Effector memory CD8-positive, alpha-beta T cell (primary cell): ENCODE measurements around the gene GRAMD4.
A peak's percentile ranks its signal among the peaks of the same experiment; 100 is the strongest.

Source experiments
- ATAC-seq: fragments of 150-1000 bp; cut with Tn5 transposase; replicated peaks from 2 replicates; pipeline ENCODE4 v1.10.0; 2021; ENCODE audit warnings: mild to moderate bottlenecking, moderate library complexity
- DNase-seq, 3 experiments: peaks; one replicate each; pipeline ENCODE4 v3.0.0; 2021
- H3K27ac Mint-ChIP-seq, 2 donors: one replicate each; pipeline ENCODE4 v1.8.0; 2022; ENCODE audit warnings: mild to moderate bottlenecking in 2 of 2, mixed read lengths in 2 of 2, moderate library complexity in 2 of 2
- H3K27me3 Mint-ChIP-seq, 2 donors: one replicate each; pipeline ENCODE4 v1.8.0; 2022; ENCODE audit warnings: mixed read lengths in 2 of 2
- H3K36me3 Mint-ChIP-seq: one replicate; pipeline ENCODE4 v1.8.0; 2022; ENCODE audit warnings: mild to moderate bottlenecking, moderate library complexity, mixed read lengths; ENCODE audit not compliant: insufficient read depth
- H3K4me1 Mint-ChIP-seq, 2 donors: one replicate each; pipeline ENCODE4 v1.8.0; 2022; ENCODE audit warnings: low read depth in 2 of 2, mixed read lengths in 2 of 2
- H3K4me3 Mint-ChIP-seq, 2 donors: one replicate each; pipeline ENCODE4 v1.8.0; 2022; ENCODE audit warnings: mild to moderate bottlenecking in 2 of 2, mixed read lengths in 2 of 2, moderate library complexity in 2 of 2
- H3K9me3 Mint-ChIP-seq, 2 donors: one replicate each; pipeline ENCODE4 v1.8.0; 2022; ENCODE audit warnings: mixed read lengths in 2 of 2
- total RNA-seq, 9 experiments: gene quantifications; one replicate each; lab custom pipeline; 2026; lab: John Stamatoyannopoulos, UW

The GRAMD4 gene, protein sequence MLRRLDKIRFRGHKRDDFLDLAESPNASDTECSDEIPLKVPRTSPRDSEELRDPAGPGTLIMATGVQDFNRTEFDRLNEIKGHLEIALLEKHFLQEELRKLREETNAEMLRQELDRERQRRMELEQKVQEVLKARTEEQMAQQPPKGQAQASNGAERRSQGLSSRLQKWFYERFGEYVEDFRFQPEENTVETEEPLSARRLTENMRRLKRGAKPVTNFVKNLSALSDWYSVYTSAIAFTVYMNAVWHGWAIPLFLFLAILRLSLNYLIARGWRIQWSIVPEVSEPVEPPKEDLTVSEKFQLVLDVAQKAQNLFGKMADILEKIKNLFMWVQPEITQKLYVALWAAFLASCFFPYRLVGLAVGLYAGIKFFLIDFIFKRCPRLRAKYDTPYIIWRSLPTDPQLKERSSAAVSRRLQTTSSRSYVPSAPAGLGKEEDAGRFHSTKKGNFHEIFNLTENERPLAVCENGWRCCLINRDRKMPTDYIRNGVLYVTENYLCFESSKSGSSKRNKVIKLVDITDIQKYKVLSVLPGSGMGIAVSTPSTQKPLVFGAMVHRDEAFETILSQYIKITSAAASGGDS
- 27.0 to 51.9 (median 42.3) reads per million in 9 experiments for total RNA-seq

DNA sequence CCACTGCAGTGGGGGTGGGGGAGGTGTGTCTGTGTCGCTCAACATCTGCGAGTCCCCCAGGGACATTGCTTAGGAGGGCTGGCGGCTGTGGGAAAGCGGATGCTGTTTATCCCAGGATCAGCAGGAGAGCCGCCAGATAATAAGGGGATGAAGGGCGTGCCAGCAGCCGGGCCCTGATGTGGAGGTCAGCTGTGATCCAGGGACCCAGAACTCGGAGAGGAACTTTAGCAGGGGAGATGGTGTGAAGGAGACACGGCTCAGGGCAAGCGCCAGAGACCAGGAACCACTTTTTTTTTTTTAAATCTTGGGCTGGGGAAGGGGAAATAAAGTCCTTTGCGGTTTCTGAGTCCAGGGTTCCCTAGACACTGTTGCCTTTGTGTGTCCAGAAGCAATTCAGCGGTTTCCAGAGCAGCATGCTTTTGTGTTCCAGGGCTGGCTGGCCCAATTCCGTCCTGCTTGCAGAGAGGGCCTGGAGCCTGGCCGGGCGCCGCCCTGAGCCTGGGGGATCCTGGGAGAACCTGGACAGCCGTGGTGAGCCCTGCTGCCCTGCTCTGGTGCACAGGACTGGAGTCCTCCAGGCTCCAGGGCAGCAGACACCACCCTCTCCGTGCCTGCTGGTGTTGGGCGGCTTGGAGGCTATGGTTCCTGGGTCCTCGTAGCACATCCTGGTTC, at the start of gene GRAMD4:
GRAMD4 (plus strand) TSS at position 557 of the 672 bp plus-strand sequence. CDS start 6,414 bp downstream, outside the sequence.
- Mint-ChIP-seq H3K4me3 (no peak within 1 kb of the TSS), H3K36me3 (no peaks in the 10 kb centered on the region), H3K27me3 (no peaks in the 10 kb centered on the region), H3K4me1 (peaks cover 0 to 10% of the 10 kb centered on the region in 2 donors), H3K27ac (peak within 1 kb of the TSS in 1 of 2 donors; percentile 82), H3K9me3 (no peaks in the 10 kb centered on the region)
- no peak for DNase-seq
- no peak for ATAC-seq

DNA sequence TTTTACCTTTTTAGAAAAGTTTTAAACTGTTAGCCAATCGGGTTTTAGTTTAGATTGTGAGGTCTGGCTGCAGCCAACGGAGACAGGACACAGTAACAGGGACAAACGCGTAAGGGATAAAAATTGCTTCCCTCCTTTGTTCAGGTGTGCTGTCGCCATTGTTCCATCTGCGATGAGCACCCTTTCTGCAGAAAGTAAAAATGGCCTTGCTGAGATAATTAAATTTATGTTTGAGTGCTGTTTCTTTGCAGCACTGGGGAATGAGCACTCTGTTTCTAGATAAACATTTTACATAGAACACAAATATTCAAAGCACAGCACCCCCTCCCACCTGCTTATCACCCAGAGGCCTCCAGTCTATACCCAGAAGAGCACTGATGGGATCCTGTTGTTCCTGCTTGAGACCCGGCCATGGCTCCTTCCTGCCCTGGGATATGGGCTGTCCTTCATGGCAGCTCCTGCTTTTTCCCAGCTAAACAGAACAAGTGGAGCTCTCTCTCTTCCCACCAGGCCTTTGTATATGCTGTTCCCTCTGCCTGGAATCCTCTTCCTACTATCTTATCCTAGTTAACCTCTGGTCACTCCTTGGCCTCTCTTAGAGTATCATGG, 48.4 kb upstream of the GRAMD4 start:
- Mint-ChIP-seq H3K27ac (no peak overlapping the region), H3K9me3 (peaks cover 0 to 7% of the 10 kb centered on the region in 2 donors), H3K27me3 (no peaks in the 10 kb centered on the region), H3K36me3 (peaks cover 12% of the 10 kb centered on the region), H3K4me3 (no peak overlapping the region), H3K4me1 (peaks cover 11 to 13% of the 10 kb centered on the region in 2 donors)
- DNase-seq (no peak), ATAC-seq (no peak)

GRCh38 chr22:46572911-46573780, 47.0 kb upstream of the GRAMD4 start:
- no peak overlapping the region for H3K27ac Mint-ChIP-seq
- H3K4me3 Mint-ChIP-seq = no peak overlapping the region
- ATAC-seq (no peak), DNase-seq (no peak)
- peaks cover 18% of the 10 kb centered on the region for H3K36me3 Mint-ChIP-seq
- H3K4me1 Mint-ChIP-seq = peaks cover 15 to 19% of the 10 kb centered on the region in 2 donors
- no peaks in the 10 kb centered on the region for H3K27me3 Mint-ChIP-seq
- peaks cover 0 to 7% of the 10 kb centered on the region in 2 donors for H3K9me3 Mint-ChIP-seq

DNA sequence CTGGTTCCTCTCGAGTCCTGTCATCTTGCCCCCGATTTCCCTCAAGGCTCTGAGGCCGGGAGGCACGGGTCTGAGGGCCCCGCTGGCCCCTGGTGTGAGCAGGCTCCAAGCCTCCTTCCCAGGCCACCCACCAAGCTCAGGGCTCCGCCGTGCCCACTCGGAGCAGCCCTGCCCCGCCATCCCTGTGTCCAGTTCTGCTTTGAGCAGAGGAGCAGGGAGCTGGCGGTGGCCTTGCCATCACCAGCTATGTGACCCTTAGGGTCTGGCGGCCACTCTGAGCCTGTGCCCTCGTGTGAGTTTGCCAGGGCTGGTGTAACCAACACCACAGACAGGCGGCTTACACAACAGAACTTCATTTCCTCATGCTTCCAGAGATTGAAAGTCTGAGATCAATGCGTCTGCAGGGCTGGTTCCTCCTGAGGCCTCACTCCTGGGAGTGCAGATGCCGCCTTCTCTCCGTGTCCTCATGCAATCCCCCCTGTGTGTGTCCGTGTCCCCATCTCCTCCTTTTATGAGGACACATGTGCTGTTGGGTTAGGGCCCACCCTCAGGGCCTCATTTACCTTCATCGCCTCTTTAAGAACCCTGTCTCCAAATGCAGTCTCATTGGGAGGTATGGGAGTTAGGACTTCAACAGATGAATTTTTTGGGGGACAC, 46.3 kb upstream of the GRAMD4 start:
- Mint-ChIP-seq H3K27ac (no peak overlapping the region), H3K4me1 (peaks cover 18 to 27% of the 10 kb centered on the region in 2 donors), H3K36me3 (peaks cover 18% of the 10 kb centered on the region), H3K4me3 (no peak overlapping the region), H3K9me3 (peaks cover 0 to 7% of the 10 kb centered on the region in 2 donors), H3K27me3 (no peaks in the 10 kb centered on the region)
- DNase-seq (no peak), ATAC-seq (no peak)

- Mint-ChIP-seq H3K36me3 (peaks cover 18% of the 10 kb centered on the region), H3K27ac (peak overlapping the region in 1 of 2 donors; percentile 76), H3K4me1 (peaks cover 24 to 32% of the 10 kb centered on the region in 2 donors), H3K27me3 (no peaks in the 10 kb centered on the region), H3K4me3 (peak overlapping the region in 1 of 2 donors; percentile 73), H3K9me3 (peaks cover 0 to 7% of the 10 kb centered on the region in 2 donors)
- no peak for ATAC-seq
- no peak for DNase-seq
Measured at GRCh38 chr22:46574438-46574992, 45.7 kb upstream of the GRAMD4 start.

- ATAC-seq (no peak), DNase-seq (no peak)
- peak overlapping the region in 1 of 2 donors; percentile 76 for H3K27ac Mint-ChIP-seq
- H3K4me1 Mint-ChIP-seq = peaks cover 31 to 37% of the 10 kb centered on the region in 2 donors
- H3K27me3 Mint-ChIP-seq = no peaks in the 10 kb centered on the region
- H3K9me3 Mint-ChIP-seq = peaks cover 0 to 7% of the 10 kb centered on the region in 2 donors
- H3K4me3 Mint-ChIP-seq = peak overlapping the region; percentile 73 to 82
- peaks cover 18% of the 10 kb centered on the region for H3K36me3 Mint-ChIP-seq
Measured at GRCh38 chr22:46574993-46575910, 44.9 kb upstream of the GRAMD4 start.

- H3K4me1 Mint-ChIP-seq = peaks cover 34 to 39% of the 10 kb centered on the region in 2 donors
- no peak for DNase-seq
- no peaks in the 10 kb centered on the region for H3K27me3 Mint-ChIP-seq
- peak overlapping the region; percentile 73 to 82 for H3K4me3 Mint-ChIP-seq
- H3K27ac Mint-ChIP-seq = peak overlapping the region in 1 of 2 donors; percentile 76
- no peak for ATAC-seq
- peaks cover 0 to 7% of the 10 kb centered on the region in 2 donors for H3K9me3 Mint-ChIP-seq
- peaks cover 18% of the 10 kb centered on the region for H3K36me3 Mint-ChIP-seq
Measured at GRCh38 chr22:46575911-46576555, 44.2 kb upstream of the GRAMD4 start.

DNA sequence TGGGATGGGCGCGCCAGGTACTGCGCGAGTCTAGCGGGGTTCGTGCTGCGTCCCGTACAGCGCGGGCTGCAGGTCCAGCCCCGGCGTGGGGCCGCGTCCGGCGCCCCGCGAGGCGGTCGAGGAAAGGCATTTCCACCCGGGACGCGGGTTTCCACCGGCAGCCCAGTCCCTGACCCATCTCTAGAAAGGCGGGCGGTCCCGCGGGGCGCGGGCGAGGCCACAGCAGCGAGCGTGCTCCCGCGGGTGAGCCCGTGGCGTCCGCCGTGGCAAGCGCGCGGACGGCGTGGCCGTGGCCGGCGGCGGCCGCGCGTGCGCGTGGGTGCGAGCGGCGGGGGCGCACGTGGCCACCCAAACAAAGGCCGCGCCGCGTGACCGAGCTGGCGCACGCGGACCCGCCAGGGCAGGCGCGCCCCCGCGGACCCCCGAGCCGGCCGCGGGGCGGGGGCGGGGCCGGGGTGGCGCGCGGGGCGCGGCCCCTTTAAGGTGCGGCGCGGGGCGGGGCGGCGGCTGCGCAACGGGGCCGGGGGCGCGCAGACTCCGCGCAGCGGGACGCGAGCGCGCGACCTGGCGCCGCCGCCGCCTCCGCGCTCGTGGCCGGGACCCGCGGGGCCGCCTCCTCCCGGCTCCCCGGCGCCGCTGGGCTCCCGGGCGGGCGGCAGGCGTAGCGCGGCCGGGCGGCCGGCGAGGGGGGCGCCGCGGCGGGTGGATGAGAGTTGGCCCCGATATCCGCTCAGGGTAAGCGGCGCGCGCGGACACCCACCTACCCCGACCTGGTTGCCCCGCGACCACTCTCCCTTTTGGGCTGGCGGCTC, 43.4 kb upstream of the GRAMD4 start:
- DNase-seq = peak; percentile 49 to 66 (median 53)
- Mint-ChIP-seq H3K4me3 (peak overlapping the region; percentile 73 to 82), H3K27ac (peak overlapping the region in 1 of 2 donors; percentile 76), H3K4me1 (peaks cover 39 to 44% of the 10 kb centered on the region in 2 donors), H3K27me3 (no peaks in the 10 kb centered on the region), H3K9me3 (peaks cover 0 to 7% of the 10 kb centered on the region in 2 donors), H3K36me3 (peaks cover 18% of the 10 kb centered on the region)
- ATAC-seq = peak; percentile 81

GRCh38 chr22:46577368-46578249, 42.6 kb upstream of the GRAMD4 start:
- peak overlapping the region; percentile 91 to 92 for H3K4me3 Mint-ChIP-seq
- H3K4me1 Mint-ChIP-seq = peaks cover 40 to 48% of the 10 kb centered on the region in 2 donors
- H3K27me3 Mint-ChIP-seq = no peaks in the 10 kb centered on the region
- peak overlapping the region; percentile 85 to 92 for H3K27ac Mint-ChIP-seq
- peaks cover 18% of the 10 kb centered on the region for H3K36me3 Mint-ChIP-seq
- no peaks in the 10 kb centered on the region for H3K9me3 Mint-ChIP-seq
- ATAC-seq = peak; percentile 30
- DNase-seq = peak in 1 of 3 experiments; percentile 26
